ENCODE results near the gene SFXN2.
"Not testable (repeated sequence)": the region's sequence is repeated elsewhere in the genome, so short reads cannot be mapped to it uniquely, and the experiment has no call there.

Gene SFXN2

DNA sequence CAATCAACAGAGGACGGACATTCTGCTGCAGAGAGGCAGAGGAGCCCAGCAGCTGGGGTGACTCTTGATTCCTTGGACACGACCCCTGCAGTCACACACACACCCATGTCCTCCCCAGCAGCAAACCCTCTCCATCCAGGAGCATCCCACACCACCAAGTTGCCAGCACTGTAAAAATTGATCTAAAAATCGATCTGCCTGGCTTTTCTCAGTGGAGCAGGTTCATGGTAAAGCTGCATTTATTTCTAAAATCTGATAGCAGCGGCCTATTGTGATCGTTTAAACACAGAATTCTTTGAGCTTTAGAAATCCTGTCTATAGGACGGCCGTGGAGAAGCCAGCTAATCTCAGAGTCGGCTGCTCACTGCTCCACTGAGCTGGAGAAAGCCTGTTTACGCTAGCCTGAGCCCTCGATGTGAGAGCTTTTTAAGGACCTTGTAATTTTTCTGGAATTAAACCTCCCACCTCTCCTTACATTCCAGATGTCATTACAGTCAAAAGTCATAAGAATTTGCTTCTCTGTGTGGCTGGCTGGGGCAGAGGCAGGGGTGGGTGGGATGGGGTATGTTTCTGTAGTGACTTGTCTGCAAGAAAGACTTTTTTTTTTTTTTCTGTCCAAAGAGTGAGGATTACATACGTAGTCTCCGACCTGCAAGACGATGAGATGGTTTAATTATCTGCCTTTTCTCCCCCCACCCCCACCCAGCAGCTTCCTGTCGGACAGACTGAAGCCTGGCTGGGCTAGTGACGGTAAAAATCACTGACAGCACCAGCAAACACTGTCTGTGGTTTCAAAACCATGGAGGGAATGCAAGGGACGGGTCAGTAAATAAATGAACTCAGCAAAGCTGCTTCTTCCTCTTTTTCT is 38.5 kb upstream of the SFXN2 start:
- Mint-ChIP-seq H3K36me3 (ENCODE audit: low read depth) (peaks cover 3% of the 10 kb centered on the region), H3K4me3 (no peak overlapping the region), H3K4me1 (ENCODE audit: low read depth) (peaks cover 24% of the 10 kb centered on the region)

DNA sequence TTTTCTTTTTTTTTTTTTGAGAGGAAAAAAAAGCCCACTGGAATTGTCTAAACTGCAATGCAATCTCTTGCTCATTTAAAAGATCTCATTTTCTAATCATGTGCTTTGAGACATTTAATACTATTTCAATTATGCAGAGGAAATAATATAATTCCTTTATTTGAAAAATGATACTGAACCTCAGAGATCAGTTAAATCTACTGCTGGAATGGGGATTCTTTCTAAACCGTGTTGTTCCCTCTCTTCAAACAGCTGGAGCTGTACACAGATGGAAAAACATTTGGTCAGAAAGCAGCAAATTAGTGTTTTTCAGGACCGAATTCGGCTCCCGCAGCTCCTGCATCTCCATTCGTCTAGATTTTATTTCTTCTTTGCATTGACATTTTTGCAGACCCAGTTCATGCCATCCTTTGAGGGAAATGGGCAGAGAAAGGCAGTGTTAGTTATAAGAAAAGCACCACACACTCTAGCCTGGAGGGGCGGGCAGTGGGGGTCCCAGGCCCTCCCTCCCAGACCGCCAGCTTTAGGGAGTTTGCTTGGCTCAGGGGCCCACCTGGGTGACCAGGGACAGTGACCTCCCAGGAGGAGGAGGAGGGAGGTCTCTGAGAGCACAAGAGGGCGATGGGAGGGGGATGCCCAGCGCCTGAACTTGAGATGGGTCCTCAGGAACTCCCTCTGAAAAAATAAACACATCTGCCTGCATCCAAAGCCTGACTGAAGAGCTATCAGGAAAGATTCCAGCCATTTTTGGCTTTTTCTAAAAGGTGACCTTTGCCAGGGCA is 37.7 kb upstream of the SFXN2 start:
- H3K27me3 Mint-ChIP-seq (ENCODE audit: low read depth) = no peaks in the 10 kb centered on the region
- H3K4me1 Mint-ChIP-seq (ENCODE audit: low read depth) = peaks cover 29% of the 10 kb centered on the region
- H3K36me3 Mint-ChIP-seq (ENCODE audit: low read depth) = peaks cover 3% of the 10 kb centered on the region
- H3K9me3 Mint-ChIP-seq = no peaks in the 10 kb centered on the region
- H3K4me3 Mint-ChIP-seq = no peak overlapping the region
- H3K27ac Mint-ChIP-seq = no peak overlapping the region

More for the DNA sequence above, 38.5 kb upstream of the SFXN2 start:
- Mint-ChIP-seq H3K9me3 (no peaks in the 10 kb centered on the region), H3K27ac (no peak overlapping the region), H3K27me3 (ENCODE audit: low read depth) (no peaks in the 10 kb centered on the region)

DNA sequence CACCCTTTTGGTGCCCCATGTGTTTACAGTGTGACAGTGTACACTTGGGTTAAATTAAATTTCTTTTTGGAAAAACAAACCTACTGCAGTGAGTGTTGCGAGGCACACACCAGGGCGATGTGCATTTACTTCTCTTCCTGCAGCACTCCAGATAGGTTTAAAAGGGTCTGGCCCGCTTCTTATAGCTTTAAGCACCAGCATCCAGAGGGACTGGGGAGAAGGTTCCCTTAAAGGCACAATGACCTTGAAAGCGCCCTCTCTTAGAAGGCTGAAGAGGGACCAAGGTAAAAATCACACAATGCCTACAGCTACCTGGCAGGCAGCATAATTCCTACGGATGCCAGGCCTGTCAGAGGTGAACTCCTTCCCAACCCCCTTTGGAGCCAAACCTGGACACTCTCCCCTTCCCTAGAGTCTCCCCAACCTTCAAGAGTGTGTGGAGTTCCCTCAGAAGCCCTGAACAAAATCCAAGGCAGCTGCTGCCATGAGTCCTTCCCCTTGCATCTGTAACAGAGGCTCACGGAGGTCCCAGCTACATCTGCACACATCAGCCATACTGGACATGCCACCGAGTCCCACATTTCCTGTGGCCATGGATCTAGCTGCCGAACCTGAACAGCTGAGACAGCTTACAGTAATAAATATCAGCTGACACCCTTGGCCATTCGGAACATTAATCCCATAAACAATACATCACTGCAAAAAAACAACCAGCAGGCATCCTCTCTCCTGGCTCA is 36.9 kb upstream of the SFXN2 start:
- H3K4me3 Mint-ChIP-seq = no peak overlapping the region
- no peak overlapping the region for H3K27ac Mint-ChIP-seq
- H3K27me3 Mint-ChIP-seq (ENCODE audit: low read depth) = no peaks in the 10 kb centered on the region
- H3K4me1 Mint-ChIP-seq (ENCODE audit: low read depth) = peaks cover 35% of the 10 kb centered on the region
- peaks cover 8% of the 10 kb centered on the region for H3K36me3 Mint-ChIP-seq (ENCODE audit: low read depth)
- no peaks in the 10 kb centered on the region for H3K9me3 Mint-ChIP-seq

DNA sequence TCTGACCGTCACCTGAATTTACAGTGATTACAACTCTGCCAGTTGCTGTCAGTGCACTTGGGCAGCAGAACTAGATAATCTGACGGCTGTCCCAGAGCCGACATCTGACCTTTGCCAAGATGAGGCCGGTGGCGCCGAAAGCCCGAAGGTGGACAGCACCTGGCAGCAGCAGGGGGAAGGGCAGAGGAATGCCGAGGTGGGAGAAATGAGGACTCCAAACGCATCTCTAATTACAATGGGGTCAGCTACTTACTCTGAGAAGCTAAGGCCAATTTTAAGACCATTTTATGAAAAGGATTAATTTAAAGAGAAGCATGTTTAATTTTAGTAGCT is 36.4 kb upstream of the SFXN2 start:
- Mint-ChIP-seq H3K27me3 (ENCODE audit: low read depth) (no peaks in the 10 kb centered on the region), H3K4me1 (ENCODE audit: low read depth) (peaks cover 35% of the 10 kb centered on the region), H3K9me3 (no peaks in the 10 kb centered on the region), H3K36me3 (ENCODE audit: low read depth) (peaks cover 8% of the 10 kb centered on the region), H3K4me3 (no peak overlapping the region), H3K27ac (no peak overlapping the region)

DNA sequence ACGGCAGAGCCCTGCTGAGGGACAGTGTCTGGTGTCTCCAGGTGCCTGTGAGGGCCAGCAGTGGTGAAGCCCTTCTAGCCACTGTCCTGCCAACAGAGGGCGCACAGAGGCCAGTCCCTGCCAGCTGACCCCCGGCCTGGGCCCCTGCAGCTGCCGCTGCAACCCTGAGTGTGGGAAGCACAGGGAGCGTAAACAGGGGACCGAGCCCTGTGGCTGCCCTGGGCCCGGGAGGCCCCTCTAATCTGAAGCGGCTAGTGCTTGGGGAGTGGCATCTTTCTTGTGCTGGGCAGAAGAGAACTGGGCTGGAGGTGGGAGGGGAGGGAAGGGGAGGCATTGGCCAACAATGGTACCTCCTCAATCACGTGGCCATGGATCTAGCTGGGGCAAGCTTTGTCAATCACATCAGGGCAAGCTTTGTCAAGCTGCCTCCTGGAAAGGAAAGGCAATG is 35.6 kb upstream of the SFXN2 start:
- Mint-ChIP-seq H3K27me3 (ENCODE audit: low read depth) (no peaks in the 10 kb centered on the region), H3K27ac (no peak overlapping the region), H3K9me3 (no peaks in the 10 kb centered on the region), H3K36me3 (ENCODE audit: low read depth) (peaks cover 10% of the 10 kb centered on the region), H3K4me3 (no peak overlapping the region), H3K4me1 (ENCODE audit: low read depth) (peaks cover 30% of the 10 kb centered on the region)

DNA sequence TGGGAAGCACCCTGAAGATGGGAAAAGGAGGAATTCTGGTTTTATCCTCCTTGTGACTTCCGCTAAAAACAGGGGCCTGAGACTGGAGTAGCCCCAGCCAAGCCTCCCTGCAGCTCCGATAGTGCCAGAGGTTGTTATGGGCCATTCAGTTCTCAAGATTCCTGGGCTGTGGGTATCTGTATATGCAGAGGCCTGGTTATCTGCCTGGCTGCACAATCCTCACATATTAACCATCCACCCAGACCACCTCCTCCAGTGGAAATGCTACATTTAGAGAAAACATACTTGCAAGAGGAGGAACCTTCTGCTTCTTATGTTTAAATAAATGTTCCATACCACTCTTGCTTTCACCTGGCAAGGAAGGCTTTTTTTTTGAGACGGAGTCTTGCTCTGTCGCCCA is 34.8 kb upstream of the SFXN2 start:
- H3K27me3 Mint-ChIP-seq (ENCODE audit: low read depth) = no peaks in the 10 kb centered on the region
- peaks cover 12% of the 10 kb centered on the region for H3K36me3 Mint-ChIP-seq (ENCODE audit: low read depth)
- no peak overlapping the region for H3K4me3 Mint-ChIP-seq
- H3K27ac Mint-ChIP-seq = no peak overlapping the region
- H3K4me1 Mint-ChIP-seq (ENCODE audit: low read depth) = peaks cover 24% of the 10 kb centered on the region
- H3K9me3 Mint-ChIP-seq = no peaks in the 10 kb centered on the region

DNA sequence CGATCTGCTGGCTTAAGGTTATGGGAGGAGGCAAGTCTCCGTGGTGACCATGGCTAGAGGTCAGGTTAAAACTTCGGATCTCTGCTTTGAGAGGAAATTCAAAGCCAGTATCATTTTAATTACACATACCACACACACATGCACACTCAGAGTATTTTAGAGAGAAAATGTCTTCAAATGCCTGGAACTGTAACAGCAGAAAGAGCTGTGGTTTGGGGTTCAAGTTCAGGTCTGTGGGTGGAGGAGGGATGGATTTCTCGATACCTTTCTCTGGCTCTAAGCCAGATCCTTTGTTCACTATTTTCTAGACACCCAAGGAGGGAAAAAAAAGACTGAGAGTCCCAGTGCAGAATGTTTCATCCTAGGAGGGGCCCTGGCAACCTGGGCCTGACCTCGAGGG is 32.7 kb upstream of the SFXN2 start:
- H3K36me3 Mint-ChIP-seq (ENCODE audit: low read depth) = peaks cover 17% of the 10 kb centered on the region
- H3K27me3 Mint-ChIP-seq (ENCODE audit: low read depth) = no peaks in the 10 kb centered on the region
- H3K4me1 Mint-ChIP-seq (ENCODE audit: low read depth) = peaks cover 15% of the 10 kb centered on the region
- H3K9me3 Mint-ChIP-seq = no peaks in the 10 kb centered on the region
- no peak overlapping the region for H3K4me3 Mint-ChIP-seq
- H3K27ac Mint-ChIP-seq = no peak overlapping the region

DNA sequence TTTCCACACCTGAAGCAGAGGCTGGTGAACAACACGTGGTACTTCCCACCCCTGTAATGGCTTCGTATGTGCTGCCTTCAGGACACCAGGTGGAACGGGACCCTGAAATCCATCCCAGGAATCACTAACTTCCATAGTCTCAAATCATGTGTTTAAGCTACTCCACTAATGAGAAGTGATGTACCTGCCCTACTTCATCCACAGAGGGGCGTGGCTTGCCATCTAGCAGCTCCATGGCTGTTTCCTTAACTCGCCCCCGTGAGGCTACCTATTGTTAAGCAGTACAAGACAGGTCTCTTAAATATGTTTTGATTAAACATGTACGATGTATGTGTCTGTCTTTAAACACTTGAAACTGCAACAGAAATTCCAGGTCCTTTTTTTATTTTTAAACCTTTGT is 32.0 kb upstream of the SFXN2 start:
- Mint-ChIP-seq H3K4me1 (ENCODE audit: low read depth) (peaks cover 15% of the 10 kb centered on the region), H3K36me3 (ENCODE audit: low read depth) (peaks cover 17% of the 10 kb centered on the region), H3K27ac (no peak overlapping the region), H3K4me3 (no peak overlapping the region), H3K27me3 (ENCODE audit: low read depth) (no peaks in the 10 kb centered on the region), H3K9me3 (no peaks in the 10 kb centered on the region)

DNA sequence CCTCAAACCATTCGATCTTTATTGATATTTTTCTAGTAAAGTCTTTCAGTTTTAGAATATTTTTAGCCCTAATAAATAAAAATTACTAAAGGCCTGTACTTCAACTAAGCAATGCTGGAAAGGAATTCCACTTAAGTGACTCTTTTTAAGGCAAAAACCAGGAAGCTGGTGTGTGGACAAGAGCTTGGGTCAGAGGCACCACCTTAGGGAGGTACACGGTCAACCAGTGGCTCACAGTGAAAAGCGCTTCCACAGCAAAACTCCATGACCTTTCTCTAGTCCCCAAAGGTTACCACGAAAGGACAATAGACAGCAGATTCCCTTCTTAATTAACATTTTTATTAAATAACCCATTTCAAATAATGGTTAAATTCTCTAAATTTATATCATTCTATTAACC is 31.5 kb upstream of the SFXN2 start:
- Mint-ChIP-seq H3K36me3 (ENCODE audit: low read depth) (peaks cover 17% of the 10 kb centered on the region), H3K4me3 (no peak overlapping the region), H3K4me1 (ENCODE audit: low read depth) (peaks cover 15% of the 10 kb centered on the region), H3K27me3 (ENCODE audit: low read depth) (no peaks in the 10 kb centered on the region), H3K9me3 (no peaks in the 10 kb centered on the region), H3K27ac (no peak overlapping the region)

DNA sequence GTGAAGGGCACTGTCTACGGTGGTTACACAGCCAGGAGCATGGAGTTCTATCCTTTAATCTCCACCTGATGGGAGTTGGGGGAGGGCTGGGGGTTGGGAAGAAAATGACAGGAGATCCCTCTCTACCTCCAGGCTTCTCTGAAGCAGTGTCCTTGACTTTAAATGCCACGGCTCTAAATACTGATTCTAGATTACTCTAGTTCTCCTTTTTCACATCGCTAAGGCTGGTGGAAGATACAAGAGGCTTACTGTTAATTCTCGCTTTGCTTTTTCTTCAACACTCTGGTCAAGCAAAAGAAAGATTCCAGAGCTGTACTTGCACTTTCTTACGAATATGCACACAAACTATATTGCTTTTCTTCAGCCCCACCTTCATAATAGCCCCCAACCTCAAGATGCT is 30.7 kb upstream of the SFXN2 start:
- Mint-ChIP-seq H3K4me1 (ENCODE audit: low read depth) (peaks cover 13% of the 10 kb centered on the region), H3K36me3 (ENCODE audit: low read depth) (peaks cover 14% of the 10 kb centered on the region), H3K4me3 (no peak overlapping the region), H3K27me3 (ENCODE audit: low read depth) (no peaks in the 10 kb centered on the region), H3K9me3 (no peaks in the 10 kb centered on the region), H3K27ac (no peak overlapping the region)

DNA sequence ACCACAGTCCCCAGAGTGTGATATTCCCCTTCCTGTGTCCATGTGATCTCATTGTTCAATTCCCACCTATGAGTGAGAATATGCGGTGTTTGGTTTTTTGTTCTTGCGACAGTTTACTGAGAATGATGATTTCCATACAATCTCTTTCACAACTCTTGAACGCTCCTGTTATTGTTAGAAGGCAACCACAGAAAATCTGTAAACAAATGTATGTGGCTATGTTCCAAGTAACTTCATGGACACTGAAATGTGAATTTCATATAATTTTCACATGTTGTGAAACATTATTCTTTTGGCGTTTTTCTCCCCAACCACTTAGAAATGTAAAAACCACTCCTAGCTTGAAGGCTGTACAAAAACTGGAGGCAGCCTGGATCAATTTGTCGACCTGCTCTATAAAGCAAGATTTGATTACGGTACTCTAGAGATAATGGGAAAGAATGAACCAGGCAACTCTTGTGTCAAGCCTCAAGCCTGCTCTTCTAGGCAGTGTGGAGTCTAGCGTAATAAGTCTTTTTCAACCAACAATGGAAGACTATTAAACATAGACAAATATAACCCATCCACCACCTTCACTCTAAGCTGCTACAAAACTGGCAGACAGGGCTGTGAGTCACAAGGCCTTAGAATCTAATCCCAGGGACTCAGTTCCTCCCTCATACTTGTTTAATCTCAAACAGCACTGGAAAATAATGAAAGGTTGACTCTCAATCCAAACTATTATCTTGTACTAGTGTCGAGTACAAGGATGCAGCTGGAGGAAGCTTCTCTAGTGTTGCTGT is 23.0 kb upstream of the SFXN2 start:
- H3K27me3 Mint-ChIP-seq (ENCODE audit: low read depth) = no peaks in the 10 kb centered on the region
- no peak overlapping the region for H3K4me3 Mint-ChIP-seq
- no peak overlapping the region for H3K27ac Mint-ChIP-seq
- H3K4me1 Mint-ChIP-seq (ENCODE audit: low read depth) = no peaks in the 10 kb centered on the region
- H3K36me3 Mint-ChIP-seq (ENCODE audit: low read depth) = peaks cover 3% of the 10 kb centered on the region
- H3K9me3 Mint-ChIP-seq = no peaks in the 10 kb centered on the region

DNA sequence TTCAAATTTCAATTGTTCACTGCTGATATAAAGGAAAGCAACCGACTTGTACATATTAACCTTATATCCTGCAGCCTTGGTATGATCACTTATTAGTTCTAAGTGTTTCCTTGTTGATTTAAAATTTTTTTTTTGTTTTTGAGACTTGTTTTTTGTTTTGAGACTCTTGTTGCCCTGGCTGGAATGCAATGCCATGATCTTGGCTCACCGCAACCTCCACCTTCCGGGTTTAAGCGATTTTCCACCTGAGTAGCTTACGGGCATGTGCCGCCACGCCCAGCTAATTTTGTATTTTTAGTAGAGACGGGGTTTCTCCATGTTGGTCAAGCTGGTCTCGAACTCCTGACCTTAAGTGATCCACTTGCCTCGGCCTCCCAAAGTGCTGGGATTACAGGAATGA is 19.0 kb upstream of the SFXN2 start:
- not testable (repeated sequence) for H3K9me3 Mint-ChIP-seq; H3K4me3 Mint-ChIP-seq; H3K4me1 Mint-ChIP-seq (ENCODE audit: low read depth); H3K27me3 Mint-ChIP-seq (ENCODE audit: low read depth); H3K27ac Mint-ChIP-seq
- peaks cover 15% of the 10 kb centered on the region for H3K36me3 Mint-ChIP-seq (ENCODE audit: low read depth)

DNA sequence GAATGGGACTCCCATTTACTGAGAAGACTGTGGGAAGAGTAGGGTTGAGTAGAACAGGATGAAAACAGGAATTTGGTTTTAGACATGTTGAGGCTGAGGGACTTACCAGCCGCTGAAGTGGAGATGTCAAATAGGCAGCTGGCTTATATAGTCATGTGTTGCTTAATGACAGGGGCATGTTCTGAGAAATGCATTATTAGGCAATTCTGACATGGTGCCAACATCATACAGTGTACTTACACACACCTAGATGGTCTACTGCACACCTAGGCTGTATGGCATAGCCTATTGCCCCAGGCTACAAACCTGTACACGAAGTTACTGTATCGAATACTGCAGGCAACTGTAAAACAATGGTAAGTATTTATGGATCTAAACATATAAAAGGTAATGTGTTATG is 17.7 kb upstream of the SFXN2 start:
- no peaks in the 10 kb centered on the region for H3K4me1 Mint-ChIP-seq (ENCODE audit: low read depth)
- peaks cover 15% of the 10 kb centered on the region for H3K36me3 Mint-ChIP-seq (ENCODE audit: low read depth)
- H3K27me3 Mint-ChIP-seq (ENCODE audit: low read depth) = no peaks in the 10 kb centered on the region
- H3K4me3 Mint-ChIP-seq = no peak overlapping the region
- H3K27ac Mint-ChIP-seq = no peak overlapping the region
- no peaks in the 10 kb centered on the region for H3K9me3 Mint-ChIP-seq

DNA sequence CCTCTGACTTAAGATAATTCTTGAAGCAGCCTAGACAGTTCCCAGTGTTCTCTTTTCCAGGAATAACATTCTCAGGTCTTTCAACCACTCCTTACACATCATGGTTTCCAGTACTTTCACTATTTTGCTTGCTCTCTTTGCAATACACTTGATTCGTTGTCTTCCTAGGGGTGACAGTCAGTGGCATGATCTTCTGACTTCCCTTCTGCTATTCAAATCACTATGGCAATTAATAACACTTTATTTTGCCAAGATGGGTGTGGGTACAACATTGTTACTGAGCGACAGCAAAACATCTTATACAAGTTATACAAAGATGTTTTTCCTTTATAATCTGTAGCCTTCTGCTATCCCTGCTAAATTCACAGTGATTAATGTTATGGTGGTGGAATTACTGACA is 15.5 kb upstream of the SFXN2 start:
- Mint-ChIP-seq H3K27me3 (ENCODE audit: low read depth) (no peaks in the 10 kb centered on the region), H3K4me1 (ENCODE audit: low read depth) (no peaks in the 10 kb centered on the region), H3K4me3 (no peak overlapping the region), H3K9me3 (no peaks in the 10 kb centered on the region), H3K27ac (no peak overlapping the region), H3K36me3 (ENCODE audit: low read depth) (peaks cover 15% of the 10 kb centered on the region)

Data from T-helper 1 cell treated with Interleukin-12 subunit alpha and Interleukin-12 subunit beta and Interleukin-4 antibody, amounts not matched to agents 30 μg/mL and 1 μg/mL, for 36 hours (primary cell).